Dermis microvascular lymphatic vessel endothelial cell (primary cell): Measurements from ENCODE around the gene FKBP8. TPM values are rescaled to one million over a fixed set of nuclear protein-coding genes. Genes with fewer than 3 reads are reported as not detected.
"Not testable (repeated sequence)": the region's sequence is repeated elsewhere in the genome, so short reads cannot be mapped to it uniquely, and the experiment has no call there.

ENCODE experiments used
- DNase-seq, 2 donors: peaks; one replicate each; pipeline versions ENCODE4 v3.0.0 to v3.0.0-alpha.2; 2010; ENCODE audit warnings: low read depth in 2 of 2
- total RNA-seq: library from RNA; depleted of rRNA; stranded (reverse); fragments of >200 nt; gene quantifications from 2 replicates; pipeline ENCODE4 v1.2.1, GENCODE V29; 2014

Gene FKBP8
- total RNA-seq, result 141 and 206 TPM in 2 replicates

GRCh38 chr19:18542941-18543813, at the start of gene FKBP8:
FKBP8 (minus strand) TSS chr19:18543573; CDS start chr19:18541970, 1,603 bp downstream.
- DNase-seq, result peak; percentile 69 to 89

DNA sequence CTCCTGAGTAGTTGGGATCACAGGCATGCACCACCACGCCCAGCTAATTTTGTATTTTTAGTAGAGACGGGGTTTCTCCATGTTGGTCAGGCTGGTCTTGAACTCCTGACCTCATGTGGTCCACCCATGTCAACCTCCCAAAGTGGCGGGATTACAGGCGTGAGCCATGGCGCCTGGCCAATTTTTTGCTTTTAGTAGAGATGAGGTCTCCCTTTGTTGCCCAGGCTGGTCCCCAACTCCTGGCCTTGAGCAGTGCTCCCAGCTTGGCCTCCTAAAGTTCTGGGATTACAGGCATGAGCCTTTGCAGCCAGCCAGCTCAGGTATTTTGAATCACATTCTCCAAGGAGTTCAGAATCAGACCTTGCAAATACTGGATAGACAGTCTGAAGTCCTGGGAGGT, 49.4 kb upstream of the FKBP8 start:
- not testable (repeated sequence) for DNase-seq

DNA sequence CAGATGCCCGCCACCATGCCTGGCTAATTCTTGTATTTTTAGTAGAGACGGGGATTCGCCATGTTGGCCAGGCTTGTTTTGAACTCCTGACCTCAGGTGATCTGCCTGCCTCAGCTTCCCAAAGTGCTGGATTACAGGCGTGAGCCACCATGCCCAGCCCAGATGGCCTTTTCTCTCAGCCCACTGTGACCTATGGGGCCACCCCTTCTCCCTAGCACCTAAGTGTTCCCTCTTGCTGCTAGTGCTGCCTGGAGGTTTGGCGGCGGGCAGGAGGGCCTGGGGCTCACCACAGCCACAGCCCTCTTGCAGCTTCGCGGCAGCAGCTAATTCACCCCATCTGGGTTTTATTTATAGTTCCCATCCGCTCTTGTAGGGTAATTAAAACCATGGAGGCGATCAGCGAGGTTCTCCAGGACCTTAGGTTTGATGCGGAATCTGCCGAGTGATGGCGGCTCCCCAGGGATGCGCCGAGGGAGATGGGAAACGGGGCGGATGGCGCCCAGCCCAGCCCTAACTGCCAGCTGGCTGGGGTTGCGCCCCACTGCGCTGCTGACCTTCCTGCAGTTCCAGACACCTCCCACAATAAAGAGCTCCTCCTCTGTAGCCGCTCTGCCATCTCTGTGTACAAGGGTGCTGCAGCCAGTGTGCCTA, 48.5 kb upstream of the FKBP8 start:
- no peak for DNase-seq

- DNase-seq, result peak in 1 of 2 donors; percentile 53
Observed at GRCh38 chr19:18590273-18591272, 47.2 kb upstream of the FKBP8 start.

- peak in 1 of 2 donors; percentile 74 for DNase-seq
Observed at GRCh38 chr19:18589380-18590272, 46.3 kb upstream of the FKBP8 start.

DNA sequence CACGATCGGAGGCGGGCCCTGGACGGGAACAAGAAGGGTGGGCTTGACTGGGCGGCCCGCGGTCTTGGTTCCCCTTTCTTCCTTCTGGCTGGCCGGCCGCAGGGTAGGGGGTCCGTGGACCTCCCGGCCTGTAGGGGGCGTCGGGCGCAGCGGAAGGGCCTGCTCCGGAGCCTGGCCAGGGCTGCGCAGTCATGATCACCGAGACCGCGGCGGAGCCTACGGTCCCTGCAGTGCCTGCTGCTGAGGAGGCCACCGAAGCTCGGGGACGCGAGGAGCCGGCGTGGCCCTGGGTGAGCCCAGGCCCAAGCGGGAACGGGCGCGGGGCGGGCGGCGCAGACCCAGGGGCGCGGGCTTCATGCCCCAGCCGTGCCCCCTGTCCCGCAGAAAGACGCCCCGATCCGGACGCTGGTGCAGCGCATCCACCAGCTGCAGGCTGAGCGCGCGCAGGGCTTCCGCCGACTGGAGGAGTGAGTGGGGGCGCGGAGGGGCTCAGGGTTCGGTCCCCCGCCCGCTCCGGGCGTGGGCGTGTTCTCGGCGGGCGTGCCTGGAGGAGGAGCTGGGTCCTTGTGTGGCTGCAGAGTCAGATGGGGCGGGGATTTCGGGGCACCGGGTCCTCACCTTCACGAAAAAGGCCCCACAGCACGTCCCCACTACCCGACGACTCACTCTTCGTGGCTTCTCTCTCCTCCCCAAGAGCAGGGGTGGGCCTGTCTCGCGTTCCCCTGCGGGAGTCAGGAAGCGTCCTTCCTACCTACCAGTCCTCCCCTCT, 45.4 kb upstream of the FKBP8 start, which contains the start of gene REX1BD:
REX1BD (plus strand) TSS at position 188 of the 769 bp plus-strand sequence; CDS start at position 192, 4 bp downstream.
- DNase-seq, result peak; percentile 64 to 84

DNA sequence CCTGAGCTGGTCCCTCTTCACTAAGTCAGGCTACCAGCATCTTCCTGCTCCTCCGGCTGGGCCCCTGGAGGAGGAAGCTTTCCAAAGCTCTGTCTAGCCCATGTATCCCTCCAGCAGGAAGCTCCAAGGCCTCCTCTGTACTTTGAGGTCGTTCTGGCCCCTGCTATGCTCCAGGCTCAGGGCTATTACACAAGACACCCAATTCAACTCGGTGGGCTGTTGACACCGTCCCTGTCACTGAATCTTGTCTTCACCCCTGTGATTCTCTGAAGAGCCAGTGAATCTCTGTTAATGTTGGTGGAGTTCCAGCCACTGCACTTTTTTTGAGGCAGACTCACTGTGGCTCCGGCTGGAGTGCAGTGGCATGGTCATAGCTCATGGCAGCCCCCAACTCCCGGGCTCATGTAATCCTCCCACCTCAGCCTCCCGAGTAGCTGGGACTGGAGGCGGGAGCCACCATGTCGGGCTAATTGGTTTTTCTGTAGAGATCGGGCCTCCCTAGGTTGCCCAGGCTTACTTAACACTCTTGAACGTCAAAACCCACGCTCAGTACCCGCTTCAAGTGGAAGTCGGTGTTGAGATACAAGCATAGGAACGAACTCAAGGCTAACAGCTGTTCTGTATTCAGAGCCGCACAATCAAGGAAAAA, 44.7 kb upstream of the FKBP8 start:
- no peak for DNase-seq

DNA sequence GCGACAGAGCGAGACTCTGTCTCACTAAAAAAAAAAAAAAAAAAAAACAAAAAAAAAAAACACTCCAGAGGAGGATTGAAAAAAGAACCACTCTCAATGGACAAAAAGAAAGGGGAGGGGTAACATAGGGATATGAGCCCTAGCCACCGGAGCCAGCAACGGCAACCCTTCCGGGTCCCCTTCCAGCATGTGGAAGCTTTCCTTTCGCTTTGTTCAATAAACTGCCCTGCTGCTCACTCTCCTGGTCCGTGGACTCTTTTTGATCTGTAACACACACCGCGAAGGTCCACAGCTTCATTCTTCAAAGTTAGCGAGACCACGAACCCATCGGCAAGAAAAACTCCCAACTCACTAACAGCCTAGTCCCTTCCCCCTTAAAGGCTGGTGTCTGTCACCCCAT, 44.2 kb upstream of the FKBP8 start:
- DNase-seq, result no peak

DNA sequence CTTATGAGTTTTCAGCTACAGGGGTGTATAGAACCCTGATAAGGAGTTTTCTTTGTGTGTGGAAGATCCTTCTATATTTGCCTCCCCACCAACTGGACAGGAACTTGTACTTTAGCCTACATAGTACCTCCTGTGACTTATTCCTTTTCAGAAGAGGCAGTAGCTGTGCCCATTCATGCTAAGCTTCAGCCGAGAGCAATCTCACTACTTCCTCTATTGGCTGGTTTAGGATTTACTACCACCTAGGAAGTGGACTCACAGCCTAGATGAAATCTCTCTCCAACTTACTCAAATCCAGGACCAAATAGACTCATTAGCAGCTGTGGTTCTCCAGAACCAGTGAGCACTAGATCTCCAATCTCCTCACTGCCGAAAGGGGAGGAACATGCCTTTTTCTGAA, 42.9 kb upstream of the FKBP8 start:
- no peak for DNase-seq

- DNase-seq, result no peak
Observed at GRCh38 chr19:18580311-18580710, 36.9 kb upstream of the FKBP8 start.

GRCh38 chr19:18577365-18577914, 34.1 kb upstream of the FKBP8 start:
- no peak for DNase-seq

- no peak for DNase-seq
Observed at GRCh38 chr19:18576383-18576782, 33.0 kb upstream of the FKBP8 start.

- no peak for DNase-seq
Observed at GRCh38 chr19:18574691-18575291, 31.4 kb upstream of the FKBP8 start.

- DNase-seq, result peak; percentile 88 to 98
Observed at GRCh38 chr19:18571564-18572344, 28.4 kb upstream of the FKBP8 start, which contains the start of gene UBA52. UBA52 (plus strand) TSS chr19:18571857; CDS start chr19:18573301, 1,444 bp downstream.

DNA sequence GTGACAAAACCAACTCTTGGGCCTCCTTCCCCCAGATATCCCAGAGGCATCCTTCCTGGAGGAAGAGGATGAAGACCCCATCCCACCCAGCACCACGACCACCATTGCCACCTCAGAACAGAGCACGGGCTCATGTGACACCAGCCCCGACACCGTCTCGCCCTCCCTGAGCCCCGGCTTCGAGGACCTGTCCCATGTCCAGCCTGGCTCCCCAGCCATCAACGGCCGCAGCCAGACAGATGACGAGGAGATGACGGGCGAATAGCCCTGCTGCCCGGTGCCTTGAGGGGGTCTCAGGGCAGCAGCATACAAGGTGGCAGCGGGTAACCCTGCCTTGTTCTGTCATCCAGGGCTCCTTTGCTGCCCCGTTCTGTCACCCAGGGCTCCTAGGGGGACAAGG, 25.0 kb upstream of the FKBP8 start:
- no peak for DNase-seq

- DNase-seq, result no peak
Observed at GRCh38 chr19:18566953-18567352, 23.6 kb upstream of the FKBP8 start.

GRCh38 chr19:18562086-18562485, 18.7 kb upstream of the FKBP8 start:
- DNase-seq, result peak in 1 of 2 donors; percentile 84
